Keratinocyte (primary cell): Measurements from ENCODE around the gene SNRNP35. TPM values are rescaled to one million over a fixed set of nuclear protein-coding genes. Genes with fewer than 3 reads are reported as not detected.

Experiments used
- DNase-seq: peaks from one replicate; pipeline ENCODE4 v3.0.0-alpha.2; 2011; ENCODE audit warnings: low read depth, missing footprints, low spot score
- FAIRE-seq: peaks from 2 replicates; lab custom pipeline; 2011; peaks lifted over from hg19 to GRCh38; lab: Jason Lieb, UNC
- H2AFZ ChIP-seq: 2 replicates; pipeline ENCODE4 v1.6.0; 2012; ENCODE audit warnings: low read length, control low read depth, inconsistent platforms; ENCODE audit not compliant: control insufficient read depth
- H3K27ac ChIP-seq: 2 replicates; pipeline ENCODE4 v1.5.1; 2011; ENCODE audit warnings: low read length; ENCODE audit not compliant: control insufficient read depth, insufficient read depth
- H3K27me3 ChIP-seq: 3 replicates; pipeline ENCODE4 v1.6.0; 2011; ENCODE audit warnings: low read length; ENCODE audit not compliant: control insufficient read depth, insufficient read depth; ENCODE audit errors: extremely low read depth
- H3K36me3 ChIP-seq, 2 experiments: 2 replicates in 1 of 2; 3 replicates in 1 of 2; pipeline ENCODE4 v1.5.1; 2011; ENCODE audit warnings: low read length in 2 of 2, mild to moderate bottlenecking in 1 of 2; ENCODE audit not compliant: control insufficient read depth in 2 of 2, insufficient read depth in 2 of 2; ENCODE audit errors: extremely low read depth in 1 of 2
- H3K4me1 ChIP-seq: 3 replicates; pipeline ENCODE4 v1.5.1; 2011; ENCODE audit warnings: low read length; ENCODE audit not compliant: control insufficient read depth, insufficient read depth; ENCODE audit errors: extremely low read depth
- H3K4me2 ChIP-seq: 3 replicates; pipeline ENCODE4 v1.6.0; 2011; ENCODE audit warnings: low read depth, low read length; ENCODE audit not compliant: control insufficient read depth, insufficient read depth; ENCODE audit errors: extremely low read depth
- H3K4me3 ChIP-seq, 3 experiments: fragments of 200-600 bp in 1 of 3; sonication (generic) in 1 of 3; 2 replicates in 2 of 3; 3 replicates in 1 of 3; pipeline ENCODE4 v1.5.1; 2011 to 2016; ENCODE audit warnings: low read length in 3 of 3, mild to moderate bottlenecking in 3 of 3, control low read depth in 2 of 3, inconsistent platforms in 1 of 3, low read depth in 1 of 3, mixed read lengths in 1 of 3, mixed run types in 1 of 3, moderate library complexity in 1 of 3; ENCODE audit not compliant: control insufficient read depth in 2 of 3, insufficient read depth in 2 of 3; ENCODE audit errors: extremely low read depth in 1 of 3
- H3K79me2 ChIP-seq: 2 replicates; pipeline ENCODE4 v1.6.0; 2012; ENCODE audit warnings: low read length; ENCODE audit not compliant: control insufficient read depth, insufficient read depth
- H3K9ac ChIP-seq: 3 replicates; pipeline ENCODE4 v1.6.0; 2011; ENCODE audit warnings: low read length; ENCODE audit not compliant: control insufficient read depth, insufficient read depth; ENCODE audit errors: extremely low read depth
- H3K9me1 ChIP-seq: 3 replicates; pipeline ENCODE4 v1.6.0; 2011; ENCODE audit warnings: low read length; ENCODE audit not compliant: control insufficient read depth, insufficient read depth; ENCODE audit errors: extremely low read depth
- H3K9me3 ChIP-seq: 2 replicates; pipeline ENCODE4 v1.5.1; 2012; ENCODE audit warnings: low read depth, low read length; ENCODE audit not compliant: control insufficient read depth
- H4K20me1 ChIP-seq: 3 replicates; pipeline ENCODE4 v1.6.0; 2011; ENCODE audit warnings: low read length; ENCODE audit not compliant: control insufficient read depth, insufficient read depth; ENCODE audit errors: extremely low read depth
- EZH2 ChIP-seq: IDR thresholded peaks from one replicate; pipeline ENCODE4 v1.6.1; 2012; ENCODE audit warnings: inconsistent platforms, mild to moderate bottlenecking, low read length, moderate library complexity
- dilution Hi-C: fragments of 300-500 bp; cut with MboI; formaldehyde crosslinking; loops from one replicate; pipeline ENCODE4 v1.7.0; 2020; ENCODE audit warnings: low sequenced_read_pairs; ENCODE audit not compliant: extremely low pct_ligation_motif_present
- polyA plus RNA-seq, 5 experiments: library from polyadenylated mRNA; depleted of rRNA in 3 of 5; stranded (reverse) in 3 of 5; stranded (forward) in 1 of 5; unstranded in 1 of 5; fragments of >200 nt; gene quantifications; 1 replicate in 1 of 5; 2 replicates in 3 of 5; 3 replicates in 1 of 5; pipeline versions ENCODE4 v1.2.1 to v1.2.3, GENCODE V29; 2011 to 2012; ENCODE audit warnings: missing spikeins in 2 of 5, low read depth in 1 of 5, low replicate concordance in 1 of 5
- TF ChIP-seq, protein P1 (sequence below), 3 experiments: IDR thresholded peaks in 1 of 3; conservative IDR thresholded peaks in 1 of 3; optimal IDR thresholded peaks in 1 of 3; 2 replicates in 2 of 3; 3 replicates in 1 of 3; pipeline versions ENCODE3 to v1.5.1; 2011; ENCODE audit warnings: low read length in 3 of 3, mild to moderate bottlenecking in 3 of 3, moderate library complexity in 2 of 3, control low read depth in 1 of 3, inconsistent platforms in 1 of 3; ENCODE audit not compliant: insufficient read depth in 2 of 3; ENCODE audit errors: extremely low read depth in 1 of 3

SNRNP35 gene
- polyA plus RNA-seq, 1 donor (not counting 4 experiments of a cell fraction or from before 2014, with no cell fraction given) = 15.2 TPM

GRCh38 chr12:123490089-123490488 is 32.1 kb downstream of the SNRNP35 start:
- dilution Hi-C loops = no loop called here
- TF ChIP-seq, protein P1, sequence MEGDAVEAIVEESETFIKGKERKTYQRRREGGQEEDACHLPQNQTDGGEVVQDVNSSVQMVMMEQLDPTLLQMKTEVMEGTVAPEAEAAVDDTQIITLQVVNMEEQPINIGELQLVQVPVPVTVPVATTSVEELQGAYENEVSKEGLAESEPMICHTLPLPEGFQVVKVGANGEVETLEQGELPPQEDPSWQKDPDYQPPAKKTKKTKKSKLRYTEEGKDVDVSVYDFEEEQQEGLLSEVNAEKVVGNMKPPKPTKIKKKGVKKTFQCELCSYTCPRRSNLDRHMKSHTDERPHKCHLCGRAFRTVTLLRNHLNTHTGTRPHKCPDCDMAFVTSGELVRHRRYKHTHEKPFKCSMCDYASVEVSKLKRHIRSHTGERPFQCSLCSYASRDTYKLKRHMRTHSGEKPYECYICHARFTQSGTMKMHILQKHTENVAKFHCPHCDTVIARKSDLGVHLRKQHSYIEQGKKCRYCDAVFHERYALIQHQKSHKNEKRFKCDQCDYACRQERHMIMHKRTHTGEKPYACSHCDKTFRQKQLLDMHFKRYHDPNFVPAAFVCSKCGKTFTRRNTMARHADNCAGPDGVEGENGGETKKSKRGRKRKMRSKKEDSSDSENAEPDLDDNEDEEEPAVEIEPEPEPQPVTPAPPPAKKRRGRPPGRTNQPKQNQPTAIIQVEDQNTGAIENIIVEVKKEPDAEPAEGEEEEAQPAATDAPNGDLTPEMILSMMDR (optimal IDR thresholded peaks at IDR 0.05 in 1 of 3, IDR thresholded peaks at IDR 0.05 in 1 of 3, conservative IDR thresholded peaks at IDR 0.05 in 1 of 3; ENCODE audit: extremely low read depth in 1 of 3, insufficient read depth in 2 of 3, low read length in 3 of 3) = no peak
- no peak for TF ChIP-seq EZH2
- H4K20me1 ChIP-seq = no peaks in the 10 kb centered on the region

GRCh38 chr12:123491056-123491455 is 33.1 kb downstream of the SNRNP35 start:
- no peak overlapping the region for H3K4me3 ChIP-seq
- no peak for TF ChIP-seq EZH2
- TF ChIP-seq, protein P1 (optimal IDR thresholded peaks at IDR 0.05 in 1 of 3, IDR thresholded peaks at IDR 0.05 in 1 of 3, conservative IDR thresholded peaks at IDR 0.05 in 1 of 3; ENCODE audit: extremely low read depth in 1 of 3, insufficient read depth in 2 of 3, low read length in 3 of 3) = no peak
- dilution Hi-C loops = no loop called here
- H3K9ac ChIP-seq = no peak overlapping the region
- FAIRE-seq (no peak), DNase-seq (no peak)
- no peaks in the 10 kb centered on the region for H3K4me1 ChIP-seq
- H3K27me3 ChIP-seq = no peaks in the 10 kb centered on the region
- H3K79me2 ChIP-seq = no peaks in the 10 kb centered on the region
- no peaks in the 10 kb centered on the region for H3K9me3 ChIP-seq
- no peaks in the 10 kb centered on the region for H3K9me1 ChIP-seq
- H3K36me3 ChIP-seq = peaks cover 0 to 3% of the 10 kb centered on the region in 2 experiments
- H3K27ac ChIP-seq = no peak overlapping the region
- no peak overlapping the region for H3K4me2 ChIP-seq
- no peak overlapping the region for H2AFZ ChIP-seq
- H4K20me1 ChIP-seq = no peaks in the 10 kb centered on the region

More at GRCh38 chr12:123490089-123490488, 32.1 kb downstream of the SNRNP35 start:
- H3K27me3 ChIP-seq = no peaks in the 10 kb centered on the region
- H3K9me3 ChIP-seq = no peaks in the 10 kb centered on the region
- H3K9ac ChIP-seq = no peak overlapping the region
- FAIRE-seq (no peak), DNase-seq (no peak)
- no peak overlapping the region for H3K4me2 ChIP-seq
- no peaks in the 10 kb centered on the region for H3K4me1 ChIP-seq
- peaks cover 3 to 4% of the 10 kb centered on the region in 2 experiments for H3K36me3 ChIP-seq
- no peaks in the 10 kb centered on the region for H3K79me2 ChIP-seq
- no peaks in the 10 kb centered on the region for H3K9me1 ChIP-seq
- no peak overlapping the region for H2AFZ ChIP-seq
- no peak overlapping the region for H3K27ac ChIP-seq
- H3K4me3 ChIP-seq = no peak overlapping the region
